Gastrocnemius medialis (tissue), 4 donors: ENCODE data around the gene VSTM2L.

Experiments
- CTCF ChIP-seq, 5 experiments: fragments of 450-650 bp in 3 of 5; fragments of 200-600 bp in 2 of 5; sonication (generic) in 2 of 5; IDR thresholded peaks in 4 of 5; conservative IDR thresholded peaks in 1 of 5; 1 replicate in 4 of 5; 2 replicates in 1 of 5; pipeline ENCODE4 v1.5.1; 2016 to 2019; ENCODE audit warnings: antibody characterized with exemption in 5 of 5, mild to moderate bottlenecking in 3 of 5, moderate library complexity in 3 of 5
- POLR2A ChIP-seq, 2 donors: fragments of 450-650 bp; IDR thresholded peaks; one replicate each; pipeline ENCODE4 v1.6.1; 2017; ENCODE audit warnings: antibody characterized with exemption in 2 of 2, mild to moderate bottlenecking in 2 of 2, moderate library complexity in 2 of 2

GRCh38 chr20:37890108-37890507 lies 12.8 kb upstream of the VSTM2L start:
- TF ChIP-seq CTCF (IDR thresholded peaks at IDR 0.05 in 4 of 5, conservative IDR thresholded peaks at IDR 0.05 in 1 of 5) = no peak
- no peak for TF ChIP-seq POLR2A (IDR thresholded peaks at IDR 0.05)
